Loucy (cell line): Measurements from ENCODE around the gene PNP.

Experiments
- EZH2phosphoT487 ChIP-seq: fragments of 200-600 bp; IDR thresholded peaks from 2 replicates; pipeline ENCODE4 v1.6.1; 2018; ENCODE audit warnings: antibody characterized with exemption, mild to moderate bottlenecking, moderate library complexity, borderline replicate concordance
- TF ChIP-seq, protein P1 (sequence below): fragments of 200-600 bp; sonication (generic); conservative IDR thresholded peaks from 2 replicates; pipeline ENCODE4 v1.5.1; 2014; ENCODE audit warnings: mild to moderate bottlenecking, antibody characterized with exemption, low read length

GRCh38 chr14:20494935-20495766, 25.9 kb downstream of the PNP start:
- TF ChIP-seq, protein P1, sequence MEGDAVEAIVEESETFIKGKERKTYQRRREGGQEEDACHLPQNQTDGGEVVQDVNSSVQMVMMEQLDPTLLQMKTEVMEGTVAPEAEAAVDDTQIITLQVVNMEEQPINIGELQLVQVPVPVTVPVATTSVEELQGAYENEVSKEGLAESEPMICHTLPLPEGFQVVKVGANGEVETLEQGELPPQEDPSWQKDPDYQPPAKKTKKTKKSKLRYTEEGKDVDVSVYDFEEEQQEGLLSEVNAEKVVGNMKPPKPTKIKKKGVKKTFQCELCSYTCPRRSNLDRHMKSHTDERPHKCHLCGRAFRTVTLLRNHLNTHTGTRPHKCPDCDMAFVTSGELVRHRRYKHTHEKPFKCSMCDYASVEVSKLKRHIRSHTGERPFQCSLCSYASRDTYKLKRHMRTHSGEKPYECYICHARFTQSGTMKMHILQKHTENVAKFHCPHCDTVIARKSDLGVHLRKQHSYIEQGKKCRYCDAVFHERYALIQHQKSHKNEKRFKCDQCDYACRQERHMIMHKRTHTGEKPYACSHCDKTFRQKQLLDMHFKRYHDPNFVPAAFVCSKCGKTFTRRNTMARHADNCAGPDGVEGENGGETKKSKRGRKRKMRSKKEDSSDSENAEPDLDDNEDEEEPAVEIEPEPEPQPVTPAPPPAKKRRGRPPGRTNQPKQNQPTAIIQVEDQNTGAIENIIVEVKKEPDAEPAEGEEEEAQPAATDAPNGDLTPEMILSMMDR = no peak
- TF ChIP-seq EZH2phosphoT487 = no peak
